HL-60/S4 (cell line): ENCODE measurements around the gene CCDC127.
"Not testable (repeated sequence)": the region's sequence is repeated elsewhere in the genome, so short reads cannot be mapped to it uniquely, and the experiment has no call there.

Source experiments
- in situ Hi-C: fragments of 300-500 bp; cut with MboI; formaldehyde crosslinking; loops from 2 replicates; pipeline ENCODE4 v1.14.3; 2022; ENCODE audit warnings: low sequenced_read_pairs

Gene CCDC127

DNA sequence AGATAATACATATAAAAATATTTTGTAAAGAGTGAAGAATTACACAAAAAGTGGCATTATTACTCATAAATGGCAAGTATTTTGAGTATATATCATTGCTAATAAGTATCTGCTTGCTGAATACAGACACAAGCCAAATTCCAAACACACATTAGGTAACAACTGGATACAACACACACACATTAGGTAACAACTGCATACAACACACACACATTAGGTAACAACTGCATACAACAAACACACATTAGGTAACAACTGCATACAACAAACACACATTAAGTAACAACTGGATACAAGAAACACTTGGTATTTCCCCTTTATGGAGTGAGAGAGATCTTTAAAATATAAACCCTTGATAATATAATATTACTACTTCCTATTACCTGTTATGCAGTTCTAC, 13.5 kb downstream of the CCDC127 start:
- in situ Hi-C loops: no loop called here

DNA sequence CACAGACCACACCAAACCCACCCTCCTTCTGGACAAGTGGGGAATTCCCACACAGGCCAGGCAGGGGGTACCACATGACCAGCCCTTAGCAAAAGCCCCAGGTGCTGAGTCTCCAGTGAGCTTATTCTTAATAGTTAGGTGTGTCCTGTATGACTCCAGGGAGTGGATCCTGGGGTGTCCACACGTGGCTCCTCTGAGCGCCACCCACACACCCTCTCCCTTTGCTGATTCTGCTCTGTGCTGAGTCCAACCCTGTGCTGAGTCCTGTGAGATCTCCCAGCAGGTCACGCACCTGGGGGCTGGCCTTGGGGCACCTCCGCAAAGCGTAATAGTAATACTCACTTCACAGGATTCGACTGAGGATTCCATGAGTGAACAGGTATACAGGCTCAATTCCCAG, 14.0 kb downstream of the CCDC127 start:
- in situ Hi-C loops: no loop called here

DNA sequence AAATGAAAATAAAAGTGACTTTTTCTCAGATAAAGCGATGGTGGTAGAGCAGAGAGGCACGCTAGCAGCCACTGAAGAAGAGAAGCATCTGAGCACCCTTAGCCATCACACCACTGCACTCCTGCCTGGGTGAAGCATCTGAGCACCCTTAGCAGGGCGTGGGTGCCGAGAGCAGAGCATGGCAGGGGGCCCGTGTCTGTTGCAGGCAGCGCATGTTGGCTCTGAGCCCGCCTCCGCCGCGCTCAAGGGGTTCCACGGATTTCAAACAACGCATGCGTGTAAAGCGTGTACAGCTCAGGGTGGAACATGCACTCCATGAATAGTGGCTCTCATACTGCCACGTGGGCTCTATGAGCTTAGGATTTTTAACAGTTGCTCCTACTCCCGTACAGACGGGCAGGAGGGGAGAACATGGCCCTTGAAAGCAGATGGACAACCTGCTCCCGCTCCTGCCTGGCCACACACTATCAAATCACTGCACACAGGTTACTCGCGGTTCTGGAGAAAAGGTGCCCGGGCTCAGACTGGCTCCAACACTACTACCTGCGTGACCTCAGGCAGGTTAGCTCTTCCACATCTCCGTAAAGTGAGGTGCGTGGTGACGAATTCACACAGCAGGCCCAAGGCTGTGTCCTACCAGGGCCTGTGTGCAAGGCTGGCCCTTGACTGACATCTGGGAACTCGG, 14.6 kb downstream of the CCDC127 start:
- in situ Hi-C loops: no loop called here

DNA sequence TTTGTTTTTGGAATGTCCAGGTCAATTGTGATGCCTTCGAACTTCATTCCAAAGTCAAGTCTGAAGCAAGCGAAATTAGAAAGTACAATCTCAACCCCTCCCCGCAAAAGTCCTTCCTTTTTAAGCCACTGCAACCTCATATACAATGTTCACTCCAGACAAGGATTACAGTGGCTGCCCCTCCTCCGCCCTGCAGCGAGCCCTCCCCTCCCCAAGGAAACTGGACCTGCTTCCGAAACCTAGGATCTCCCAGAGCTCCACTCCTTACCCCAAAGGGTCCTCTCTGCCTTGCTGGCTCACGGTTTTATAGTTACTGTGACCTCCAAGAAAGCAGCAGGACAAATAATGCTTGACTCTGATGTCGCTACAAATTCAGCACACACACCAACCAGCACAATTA, 16.3 kb downstream of the CCDC127 start:
- in situ Hi-C loops: no loop called here

DNA sequence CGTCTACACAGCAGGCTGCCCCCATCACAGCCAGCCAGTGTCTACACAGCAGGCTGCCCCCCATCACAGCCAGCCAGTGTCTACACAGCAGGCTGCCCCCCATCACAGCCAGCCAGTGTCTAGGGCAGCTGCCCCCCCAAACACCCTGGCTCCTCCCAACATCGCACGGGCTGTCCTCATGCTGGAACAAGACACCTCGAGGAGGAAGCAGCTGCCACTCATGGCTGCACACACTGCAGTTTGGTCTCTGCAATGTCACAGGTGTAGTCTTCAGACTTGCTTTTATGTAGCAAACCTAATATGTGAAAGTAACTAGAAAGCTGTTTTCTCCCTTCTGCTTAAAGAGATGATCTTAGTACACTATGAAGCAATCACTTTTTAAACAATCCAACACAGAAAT, 17.0 kb downstream of the CCDC127 start:
- in situ Hi-C loops: no loop called here

DNA sequence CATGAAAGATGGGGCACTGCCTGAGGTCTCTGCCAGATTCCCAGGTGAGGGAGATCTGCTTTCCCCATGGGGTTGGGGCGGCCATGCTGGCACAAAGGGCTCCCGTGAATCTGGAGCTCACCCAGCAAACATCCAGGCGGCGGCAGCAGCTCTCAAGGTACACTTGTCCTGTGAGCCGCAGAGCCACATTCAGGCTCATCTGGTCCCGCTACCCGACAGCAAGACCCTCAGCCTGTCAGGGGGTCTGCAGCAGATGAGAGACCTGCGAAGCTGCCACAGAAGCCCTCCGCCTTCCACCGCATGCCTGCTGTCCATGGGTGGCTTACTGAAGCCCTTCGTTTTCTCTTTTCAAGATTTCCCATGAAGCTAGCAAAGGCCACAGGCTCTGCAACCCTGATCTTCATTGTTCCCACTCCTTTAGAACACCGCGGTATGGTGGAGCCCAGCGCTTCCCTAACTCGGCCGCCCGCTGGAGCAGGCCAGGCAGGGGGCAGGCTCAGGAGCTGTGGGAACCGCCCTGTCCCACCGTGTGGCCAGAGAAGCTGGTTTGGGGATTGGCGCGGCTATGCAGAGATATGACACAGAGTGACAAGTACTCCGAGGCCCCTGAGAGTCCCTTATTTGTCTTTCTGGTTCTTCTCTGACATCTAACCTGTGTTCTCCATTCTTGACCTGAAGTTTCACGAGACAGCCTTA, 17.9 kb downstream of the CCDC127 start:
- in situ Hi-C loops: no loop called here

DNA sequence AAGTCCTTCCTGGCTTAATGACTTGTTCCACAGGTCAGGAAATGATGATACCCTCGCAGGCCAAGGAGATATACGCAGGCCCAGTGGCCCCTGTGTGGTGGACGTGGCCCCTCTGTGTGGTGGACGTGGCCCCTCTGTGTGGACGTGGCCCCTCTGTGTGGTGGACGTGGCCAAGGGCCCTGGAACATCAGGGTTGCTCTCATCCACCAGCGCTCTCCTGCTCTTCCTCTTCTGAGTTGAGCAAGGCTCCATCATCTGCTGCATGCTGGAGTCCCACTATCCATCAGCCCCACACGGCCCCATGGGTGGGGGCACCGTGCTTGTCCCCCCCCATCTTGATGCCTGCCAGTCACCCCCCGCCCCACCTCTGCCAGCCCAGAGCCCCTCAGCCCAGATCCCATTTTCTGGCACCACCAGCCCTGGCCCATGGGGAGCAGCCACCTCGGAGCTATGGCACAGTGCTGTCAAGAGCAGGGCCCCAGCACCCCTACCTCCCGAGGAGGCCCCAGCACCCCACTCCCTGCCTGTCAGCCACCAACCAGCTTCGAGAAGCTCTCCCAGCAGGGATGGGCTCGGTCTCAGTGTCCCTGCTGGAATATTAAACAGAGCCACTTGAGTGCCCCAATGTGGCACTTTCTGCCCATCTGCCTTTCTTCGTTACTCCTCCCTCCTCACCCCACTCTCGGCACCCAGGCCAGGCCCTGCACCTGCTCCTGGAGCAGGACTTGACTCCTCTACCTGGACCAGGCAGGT, 18.6 kb downstream of the CCDC127 start:
- in situ Hi-C loops: no loop called here

DNA sequence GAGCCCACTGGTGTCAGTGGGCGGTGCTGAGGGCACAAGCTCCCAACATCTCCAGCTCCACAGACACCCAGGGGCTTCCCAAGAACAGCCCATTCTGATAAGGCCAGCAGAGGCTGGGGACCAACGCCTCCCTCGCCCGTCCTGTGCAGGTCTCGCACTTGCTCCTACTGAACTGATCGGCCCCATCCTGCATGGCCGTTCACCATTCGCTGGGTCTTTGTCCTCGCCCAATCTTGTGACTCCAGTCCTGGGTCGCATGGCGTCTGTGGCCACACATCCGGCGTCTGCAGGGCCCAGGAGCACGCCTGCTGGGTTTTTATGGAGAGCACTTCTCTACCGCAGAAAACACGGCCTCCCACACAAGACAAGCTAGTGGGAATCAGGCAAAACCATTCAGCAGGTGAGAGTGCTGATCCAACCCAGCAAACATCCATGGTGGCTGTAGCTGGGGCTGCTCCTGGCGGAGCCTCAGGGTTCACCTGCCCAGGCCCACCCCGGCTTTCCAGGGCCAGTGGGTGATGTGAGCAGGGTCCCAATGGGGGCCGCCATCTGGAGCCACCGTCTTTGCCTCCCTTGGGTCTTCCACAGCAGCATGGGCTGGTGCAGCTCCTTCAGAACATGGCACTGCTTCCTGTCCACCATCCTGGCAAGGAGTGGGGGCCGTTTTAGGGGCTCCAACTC, 19.3 kb downstream of the CCDC127 start:
- in situ Hi-C loops: no loop called here

DNA sequence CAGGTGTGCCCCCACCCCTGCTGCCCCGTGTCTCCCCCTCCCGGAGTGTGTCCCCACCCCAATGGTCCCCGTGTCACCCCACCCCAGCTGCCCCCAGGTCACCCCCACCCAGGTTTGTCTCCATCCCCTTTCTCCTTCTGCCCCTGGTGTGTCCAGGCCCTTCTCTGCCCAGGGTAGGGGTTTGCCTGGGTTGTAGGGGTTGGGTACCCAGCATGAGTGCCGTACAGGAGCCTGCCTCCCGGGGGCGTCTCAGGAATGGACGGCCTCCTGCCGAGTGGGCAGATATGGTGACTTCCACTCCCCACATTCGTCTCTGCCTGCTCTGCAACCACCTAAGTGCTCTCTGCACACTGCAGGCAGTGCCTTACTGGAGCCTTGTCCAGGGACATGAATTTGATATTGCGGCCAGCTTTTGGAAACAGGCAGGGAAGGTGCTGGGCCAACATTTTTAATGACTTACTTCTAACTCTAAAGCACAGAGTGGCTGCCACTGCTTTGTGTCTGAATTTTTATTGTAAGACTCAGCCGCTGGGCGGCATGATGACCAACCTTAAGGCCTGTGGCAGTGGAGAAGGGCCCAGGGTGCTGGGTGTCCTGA, 20.0 kb downstream of the CCDC127 start:
- in situ Hi-C loops: no loop called here

DNA sequence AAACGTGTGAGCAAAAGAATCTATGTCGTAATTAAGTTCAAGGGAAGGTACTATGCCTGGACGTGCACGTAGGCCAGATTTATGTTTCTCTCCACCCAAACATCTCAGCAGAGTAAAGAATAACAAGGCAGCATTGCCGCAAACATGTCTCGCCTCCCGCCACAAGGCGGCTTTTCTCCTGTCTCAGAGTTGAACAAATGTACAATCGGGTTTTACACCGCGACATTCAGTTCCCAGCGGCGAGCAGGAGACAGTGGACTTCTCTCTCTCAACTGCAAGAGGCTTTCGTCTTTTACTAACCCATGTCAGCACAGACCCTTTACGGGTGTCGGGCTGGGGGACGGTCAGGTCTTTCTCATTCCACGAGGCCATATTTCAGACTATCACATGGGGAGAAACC, 20.9 kb downstream of the CCDC127 start:
- in situ Hi-C loops: not testable (repeated sequence)

DNA sequence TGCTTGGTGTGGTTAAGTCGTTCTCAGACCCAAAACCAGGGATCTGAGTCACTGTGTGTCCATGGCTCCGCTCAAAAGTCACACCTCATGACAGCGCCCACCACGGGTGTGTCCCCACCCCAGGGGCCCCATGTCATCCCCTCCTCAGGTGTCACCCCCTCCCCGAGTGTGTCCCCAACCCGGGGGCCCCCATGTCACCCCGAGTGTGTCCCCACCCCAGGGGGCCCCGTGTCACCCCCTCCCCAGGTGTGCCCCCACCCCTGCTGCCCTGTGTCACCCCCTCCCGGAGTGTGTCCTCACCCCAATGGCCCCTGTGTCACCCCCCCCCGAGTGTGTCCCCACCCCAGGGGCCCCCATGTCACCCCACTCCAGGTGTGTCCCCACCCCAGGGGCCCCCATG, 21.6 kb downstream of the CCDC127 start:
- in situ Hi-C loops: no loop called here

DNA sequence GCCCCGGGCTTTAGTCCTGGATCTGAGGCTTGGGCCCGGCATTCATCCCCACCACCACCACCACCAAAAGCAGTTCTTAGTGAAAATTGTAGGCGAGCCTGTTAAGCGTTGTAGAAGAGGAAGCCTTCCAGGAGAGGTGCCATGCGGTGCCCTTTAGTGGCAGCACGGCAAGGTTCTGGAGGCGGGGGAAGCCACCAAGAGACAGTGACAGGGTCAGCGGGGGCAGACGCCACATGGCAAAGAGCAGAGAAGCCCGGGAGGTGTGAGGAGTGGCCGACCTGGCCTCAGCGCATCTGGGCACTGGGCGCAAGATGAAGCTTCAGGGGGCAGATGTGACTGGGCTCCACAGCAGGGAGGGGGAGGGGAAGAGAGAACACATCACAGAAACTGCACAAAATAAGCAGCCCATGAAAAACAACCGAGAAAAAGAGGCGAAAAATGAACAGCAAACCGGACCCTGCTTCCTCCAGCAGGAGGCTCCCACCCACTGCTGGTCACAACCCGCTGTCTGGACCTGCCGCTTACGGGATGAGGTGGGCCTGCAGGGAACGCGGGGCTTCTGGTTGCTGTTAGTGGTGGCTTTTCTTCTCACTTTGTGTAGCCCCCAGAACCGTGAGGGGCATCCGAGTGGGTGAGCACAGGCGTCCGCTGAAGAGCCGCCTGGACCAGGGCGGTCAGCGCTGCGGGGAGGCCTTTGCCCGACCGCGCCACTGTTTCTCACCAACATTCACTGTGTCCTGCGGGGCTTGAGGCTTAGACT, 22.4 kb downstream of the CCDC127 start:
- in situ Hi-C loops: no loop called here

DNA sequence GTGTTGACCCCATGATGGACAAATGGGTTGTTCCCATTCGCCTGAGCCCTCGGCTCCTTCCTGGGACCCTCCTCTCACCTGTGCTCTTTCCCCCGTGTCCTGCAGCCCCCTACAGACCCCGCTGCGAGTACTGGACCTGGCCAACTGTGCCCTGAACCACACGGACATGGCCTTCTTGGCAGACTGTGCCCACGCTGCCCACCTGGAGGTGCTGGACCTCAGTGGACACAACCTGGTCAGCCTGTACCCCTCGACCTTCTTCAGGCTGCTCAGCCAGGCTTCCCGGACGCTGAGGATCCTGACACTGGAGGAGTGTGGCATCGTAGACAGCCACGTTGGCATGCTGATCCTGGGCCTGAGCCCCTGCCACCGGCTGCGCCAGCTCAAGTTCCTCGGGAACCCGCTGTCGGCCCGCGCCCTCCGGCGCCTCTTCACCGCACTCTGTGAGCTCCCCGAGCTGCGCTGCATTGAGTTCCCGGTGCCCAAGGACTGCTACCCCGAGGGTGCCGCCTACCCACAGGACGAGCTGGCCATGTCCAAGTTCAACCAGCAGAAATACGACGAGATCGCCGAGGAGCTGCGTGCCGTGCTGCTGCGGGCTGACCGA, 23.2 kb downstream of the CCDC127 start:
- in situ Hi-C loops: no loop called here

DNA sequence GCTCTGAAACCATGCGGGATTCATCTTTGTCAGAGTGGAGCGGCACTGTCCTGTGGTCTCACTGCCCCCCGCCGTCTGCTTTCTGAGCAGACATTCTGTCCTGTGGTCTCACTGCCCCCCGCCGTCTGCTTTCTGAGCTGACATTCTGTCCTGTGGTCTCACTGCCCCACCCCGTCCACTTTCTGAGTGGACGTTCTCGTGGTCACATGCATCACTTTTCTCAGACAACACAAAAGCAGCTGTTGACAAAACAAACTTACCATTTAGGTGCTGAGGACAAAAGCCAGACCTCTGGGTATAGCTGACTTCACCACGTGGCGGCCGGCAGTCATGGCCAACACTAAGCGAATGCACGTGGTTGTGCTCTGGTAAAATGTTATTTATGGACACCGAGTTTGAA, 23.9 kb downstream of the CCDC127 start:
- in situ Hi-C loops: no loop called here

DNA sequence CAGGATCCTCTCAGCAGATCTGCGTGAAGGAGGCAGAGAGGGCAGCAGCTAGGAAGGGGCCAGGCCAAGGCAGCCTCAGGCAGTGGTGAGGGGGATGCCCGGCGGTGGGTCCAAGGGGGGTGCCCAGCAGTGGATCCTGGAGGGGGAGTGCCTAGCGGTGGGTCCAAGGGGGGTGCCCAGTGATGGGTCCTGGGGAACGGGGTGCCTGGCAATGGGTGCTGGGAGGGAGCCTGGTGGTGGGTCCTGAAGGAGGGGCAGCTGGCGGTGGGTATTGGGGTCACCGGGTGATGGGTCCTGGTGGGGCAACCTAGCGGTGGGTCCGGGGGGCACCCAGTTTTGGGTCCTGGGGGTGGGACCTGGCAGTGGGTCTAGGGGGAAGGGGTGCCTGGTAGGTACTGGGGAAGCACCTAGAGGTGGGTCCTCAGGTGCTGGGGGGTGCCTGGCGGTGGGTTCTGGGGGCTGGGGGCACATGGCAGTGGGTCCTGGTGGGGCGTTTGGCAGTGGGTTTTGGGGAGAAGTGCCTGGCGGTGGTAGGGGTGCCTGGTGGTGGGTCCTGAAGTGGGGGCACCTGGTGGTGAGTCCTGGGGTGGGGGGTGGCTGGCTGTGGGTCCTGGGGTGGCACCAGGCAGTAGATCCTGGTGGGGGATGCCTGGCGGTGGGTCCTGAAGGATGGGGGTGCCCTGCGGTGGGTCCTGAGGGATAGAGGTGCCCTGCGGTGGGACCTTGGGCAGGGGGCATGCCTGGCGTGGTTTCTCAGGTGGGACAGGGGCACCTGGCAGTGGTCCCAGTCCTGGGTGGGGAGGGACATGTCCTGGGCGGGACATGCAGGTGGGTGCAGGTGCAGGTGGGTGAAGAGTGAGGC, 24.8 kb downstream of the CCDC127 start:
- in situ Hi-C loops: no loop called here

DNA sequence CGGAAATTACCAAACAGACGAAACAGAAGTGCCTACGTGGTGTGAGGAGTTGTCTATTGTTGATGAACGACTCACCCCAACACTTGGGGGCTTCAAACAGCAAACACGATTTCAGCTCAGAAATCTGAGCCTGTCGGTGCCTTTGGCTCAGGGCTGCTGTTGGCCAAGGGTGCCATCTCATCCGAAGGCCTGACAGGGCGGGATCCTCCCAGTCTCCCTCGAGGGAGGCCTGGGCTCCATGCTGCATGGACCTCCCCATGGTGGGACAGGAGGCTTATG, 25.3 kb downstream of the CCDC127 start:
- in situ Hi-C loops: no loop called here

DNA sequence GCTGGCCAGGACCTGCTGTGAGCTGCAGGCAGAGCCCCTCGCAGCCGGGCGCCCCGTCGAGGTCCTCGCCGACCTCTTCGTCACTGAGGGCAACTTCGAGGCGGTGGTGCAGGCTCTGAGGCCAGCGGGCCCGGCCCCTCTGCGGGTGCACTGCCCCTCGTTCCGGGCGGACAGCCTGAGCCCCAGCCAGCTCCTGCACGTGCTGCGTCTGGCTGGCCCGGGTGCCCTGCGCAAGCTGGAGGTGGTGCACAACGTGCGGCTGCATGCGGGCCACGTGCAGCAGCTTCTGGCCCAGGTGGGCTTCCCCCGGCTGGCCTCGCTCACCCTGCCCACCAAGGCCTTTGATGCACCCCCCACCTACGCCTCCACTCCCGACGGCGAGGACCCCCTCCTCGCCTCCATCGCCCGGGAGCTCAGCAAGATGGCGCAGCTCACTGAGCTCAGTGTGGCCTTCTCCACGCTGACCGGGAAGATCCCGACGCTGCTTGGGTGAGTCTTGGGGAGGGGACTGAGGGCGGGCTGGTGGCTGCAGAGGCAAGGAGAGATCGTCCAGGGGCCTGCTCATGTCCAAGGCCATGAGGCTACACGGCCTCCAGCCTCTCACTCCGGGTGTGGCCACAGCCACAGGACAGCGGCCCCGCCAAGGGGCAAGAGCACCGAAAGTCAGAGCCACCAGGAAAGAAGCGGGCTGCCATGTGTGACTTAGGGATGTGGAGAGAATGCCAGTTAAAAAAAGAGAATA, 25.8 kb downstream of the CCDC127 start:
- in situ Hi-C loops: no loop called here
